Breast epithelium (tissue), 3 donors: ENCODE measurements around the gene DDX47.

Experiments used
- POLR2A ChIP-seq: fragments of 450-650 bp; IDR thresholded peaks from one replicate; pipeline ENCODE4 v1.6.1; 2016; ENCODE audit warnings: antibody characterized with exemption, mild to moderate bottlenecking, moderate library complexity
- POLR2AphosphoS5 ChIP-seq, 3 donors: sonication (generic); formaldehyde crosslinking; IDR thresholded peaks; one replicate each; pipeline ENCODE4 v1.6.1; 2017; ENCODE audit warnings: antibody characterized with exemption in 3 of 3
- TF ChIP-seq, protein P1 (sequence below), 3 donors: fragments of 450-650 bp; IDR thresholded peaks; one replicate each; pipeline ENCODE4 v1.5.1; 2016 to 2017; ENCODE audit warnings: antibody characterized with exemption in 3 of 3, mild to moderate bottlenecking in 3 of 3, moderate library complexity in 3 of 3

DNA sequence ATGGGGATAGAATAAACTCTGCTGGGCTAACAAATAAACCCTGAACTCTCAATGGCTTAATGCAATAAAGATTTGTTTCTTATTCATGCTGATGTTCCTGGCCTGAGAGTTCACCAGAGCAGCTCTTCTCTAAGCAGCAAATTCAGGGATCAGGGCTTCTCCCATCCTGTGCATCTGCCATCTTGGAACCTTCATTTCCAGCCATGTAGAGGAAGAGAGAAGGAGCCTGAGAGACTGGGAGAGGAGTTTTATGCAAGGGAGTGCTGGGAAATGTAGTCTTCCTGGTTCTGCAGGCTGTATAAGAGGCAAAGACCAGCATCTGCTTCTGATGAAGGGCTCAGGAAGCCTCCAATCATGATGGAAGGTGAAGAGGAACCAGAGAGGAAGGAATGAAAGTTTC lies 48.3 kb upstream of the DDX47 start:
- TF ChIP-seq, protein P1, sequence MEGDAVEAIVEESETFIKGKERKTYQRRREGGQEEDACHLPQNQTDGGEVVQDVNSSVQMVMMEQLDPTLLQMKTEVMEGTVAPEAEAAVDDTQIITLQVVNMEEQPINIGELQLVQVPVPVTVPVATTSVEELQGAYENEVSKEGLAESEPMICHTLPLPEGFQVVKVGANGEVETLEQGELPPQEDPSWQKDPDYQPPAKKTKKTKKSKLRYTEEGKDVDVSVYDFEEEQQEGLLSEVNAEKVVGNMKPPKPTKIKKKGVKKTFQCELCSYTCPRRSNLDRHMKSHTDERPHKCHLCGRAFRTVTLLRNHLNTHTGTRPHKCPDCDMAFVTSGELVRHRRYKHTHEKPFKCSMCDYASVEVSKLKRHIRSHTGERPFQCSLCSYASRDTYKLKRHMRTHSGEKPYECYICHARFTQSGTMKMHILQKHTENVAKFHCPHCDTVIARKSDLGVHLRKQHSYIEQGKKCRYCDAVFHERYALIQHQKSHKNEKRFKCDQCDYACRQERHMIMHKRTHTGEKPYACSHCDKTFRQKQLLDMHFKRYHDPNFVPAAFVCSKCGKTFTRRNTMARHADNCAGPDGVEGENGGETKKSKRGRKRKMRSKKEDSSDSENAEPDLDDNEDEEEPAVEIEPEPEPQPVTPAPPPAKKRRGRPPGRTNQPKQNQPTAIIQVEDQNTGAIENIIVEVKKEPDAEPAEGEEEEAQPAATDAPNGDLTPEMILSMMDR (IDR thresholded peaks at IDR 0.05) = no peak
- TF ChIP-seq POLR2A (no peak), POLR2AphosphoS5 (IDR thresholded peaks at IDR 0.05) (no peak)
